Right renal cortex interstitium (tissue), 3 donors: Measurements from ENCODE around the gene RYR3. TPM values are rescaled to one million over a fixed set of nuclear protein-coding genes. Genes with fewer than 3 reads are reported as not detected.

Source experiments
- DNase-seq, 3 donors: peaks; one replicate each; pipeline ENCODE4 v3.0.0-alpha.2; 2013; ENCODE audit warnings: low read depth in 3 of 3, low spot score in 2 of 3
- polyA plus RNA-seq, 3 donors: library from polyadenylated mRNA; unstranded; fragments of 120-200 nt; gene quantifications; one replicate each; pipeline ENCODE4 v1.2.1, GENCODE V29; 2013; ENCODE audit not compliant: insufficient read length in 3 of 3

The RYR3 gene
- 1 to 10 TPM; 4.4 to 8.0 (median 5.9) TPM for polyA plus RNA-seq

- peak in 2 of 3 donors; percentile 19 to 52 for DNase-seq
These were observed at the start of gene RYR3 for GRCh38 chr15:33310481-33311311. Gene RYR3 (plus strand): TSS chr15:33310967. CDS start chr15:33311046, 79 bp downstream.

GRCh38 chr15:33262306-33262705, 48.5 kb upstream of the RYR3 start:
- no peak for DNase-seq

- no peak for DNase-seq
These were observed 33.1 kb upstream of the RYR3 start for GRCh38 chr15:33277689-33278088.

GRCh38 chr15:33278816-33279612, 31.8 kb upstream of the RYR3 start:
- DNase-seq: no peak

GRCh38 chr15:33279613-33280205, 31.1 kb upstream of the RYR3 start:
- no peak for DNase-seq

GRCh38 chr15:33282226-33283020, 28.3 kb upstream of the RYR3 start:
- DNase-seq: no peak

- no peak for DNase-seq
These were observed 27.2 kb upstream of the RYR3 start for GRCh38 chr15:33283576-33283975.

- DNase-seq: no peak
These were observed 26.4 kb upstream of the RYR3 start for GRCh38 chr15:33284336-33284735.

GRCh38 chr15:33292717-33293307, 18.0 kb upstream of the RYR3 start:
- peak in 1 of 3 donors; percentile 45 for DNase-seq

GRCh38 chr15:33293713-33294334, 16.9 kb upstream of the RYR3 start:
- DNase-seq: no peak

GRCh38 chr15:33296050-33296449, 14.7 kb upstream of the RYR3 start:
- no peak for DNase-seq

GRCh38 chr15:33296856-33297255, 13.9 kb upstream of the RYR3 start:
- no peak for DNase-seq

GRCh38 chr15:33298631-33299030, 12.1 kb upstream of the RYR3 start:
- DNase-seq: no peak

GRCh38 chr15:33304924-33305323, 5.8 kb upstream of the RYR3 start:
- DNase-seq: no peak

GRCh38 chr15:33309602-33310276, 1.0 kb upstream of the RYR3 start:
- DNase-seq: no peak

GRCh38 chr15:33311312-33311971, 675 bp downstream of the RYR3 start:
- no peak for DNase-seq

- DNase-seq: no peak
These were observed 2.7 kb downstream of the RYR3 start for GRCh38 chr15:33313491-33313890.

- no peak for DNase-seq
These were observed 3.3 kb downstream of the RYR3 start for GRCh38 chr15:33314069-33314468.

GRCh38 chr15:33315044-33315443, 4.3 kb downstream of the RYR3 start:
- DNase-seq: no peak
